Measurements from ENCODE around the gene SPAG17. TPM values are rescaled to one million over a fixed set of nuclear protein-coding genes. Genes with fewer than 3 reads are reported as not detected.

SPAG17 gene
- total RNA-seq, 2 donors from 2014 or later: 9.0 TPM; not detected in 1

GRCh38 chr1:118047650-118048224 is 137.3 kb downstream of the SPAG17 start:
- no peak overlapping the region for H3K4me3 ChIP-seq
- WGBS: 100% methylated on average over 3 of the region's 3 CpGs
- H3K4me1 ChIP-seq (replicated peaks): no peaks in the 10 kb centered on the region
- DNase-seq (ENCODE audit: low spot score): no peak
- no peaks in the 10 kb centered on the region for H3K36me3 ChIP-seq
- no peak overlapping the region for H3K27ac ChIP-seq
- intact Hi-C loops (cut with DNase I): no loop called here
- no peak for TF ChIP-seq POLR2A (IDR thresholded peaks at IDR 0.05)
- TF ChIP-seq CTCF (IDR thresholded peaks at IDR 0.05): no peak
- no peak for TF ChIP-seq POLR2AphosphoS5 (IDR thresholded peaks at IDR 0.05)
- H3K9me3 ChIP-seq: no peaks in the 10 kb centered on the region
- H3K27me3 ChIP-seq (replicated peaks; ENCODE audit: insufficient read depth): no peaks in the 10 kb centered on the region

GRCh38 chr1:118047006-118047649 is 137.9 kb downstream of the SPAG17 start:
- WGBS: 95% methylated on average over 3 of the region's 3 CpGs
- Histone ChIP-seq H3K27me3 (replicated peaks; ENCODE audit: insufficient read depth) (no peaks in the 10 kb centered on the region), H3K36me3 (no peaks in the 10 kb centered on the region), H3K9me3 (no peaks in the 10 kb centered on the region), H3K4me1 (replicated peaks) (no peaks in the 10 kb centered on the region), H3K4me3 (no peak overlapping the region), H3K27ac (no peak overlapping the region)
- TF ChIP-seq POLR2A (IDR thresholded peaks at IDR 0.05): no peak
- TF ChIP-seq POLR2AphosphoS5 (IDR thresholded peaks at IDR 0.05): no peak
- TF ChIP-seq CTCF (IDR thresholded peaks at IDR 0.05): no peak
- intact Hi-C loops (cut with DNase I): no loop called here
- no peak for DNase-seq (ENCODE audit: low spot score)

- 77% methylated on average over 1 of the region's 1 CpG for WGBS
- no peak for TF ChIP-seq POLR2A (IDR thresholded peaks at IDR 0.05)
- TF ChIP-seq CTCF (IDR thresholded peaks at IDR 0.05): no peak
- H3K4me3 ChIP-seq: no peak overlapping the region
Observed at GRCh38 chr1:118043624-118044023, 141.4 kb downstream of the SPAG17 start.

GRCh38 chr1:118042501-118042900 is 142.5 kb downstream of the SPAG17 start:
- Histone ChIP-seq H3K4me1 (replicated peaks) (no peaks in the 10 kb centered on the region), H3K4me3 (no peak overlapping the region), H3K27ac (no peak overlapping the region), H3K36me3 (no peaks in the 10 kb centered on the region), H3K9me3 (no peaks in the 10 kb centered on the region), H3K27me3 (replicated peaks; ENCODE audit: insufficient read depth) (no peaks in the 10 kb centered on the region)
- intact Hi-C loops (cut with DNase I): no loop called here
- no peak for DNase-seq (ENCODE audit: low spot score)
- 79% methylated on average over 2 of the region's 2 CpGs for WGBS
- no peak for TF ChIP-seq POLR2AphosphoS5 (IDR thresholded peaks at IDR 0.05)
- TF ChIP-seq POLR2A (IDR thresholded peaks at IDR 0.05): no peak
- no peak for TF ChIP-seq CTCF (IDR thresholded peaks at IDR 0.05)

More at GRCh38 chr1:118043624-118044023, 141.4 kb downstream of the SPAG17 start:
- H3K4me1 ChIP-seq (replicated peaks): no peaks in the 10 kb centered on the region
- H3K27me3 ChIP-seq (replicated peaks; ENCODE audit: insufficient read depth): no peaks in the 10 kb centered on the region
- no peak overlapping the region for H3K27ac ChIP-seq
- no peaks in the 10 kb centered on the region for H3K9me3 ChIP-seq
- no peaks in the 10 kb centered on the region for H3K36me3 ChIP-seq
- intact Hi-C loops (cut with DNase I): no loop called here
- no peak for DNase-seq (ENCODE audit: low spot score)

GRCh38 chr1:118039170-118039569 is 145.9 kb downstream of the SPAG17 start:
- Histone ChIP-seq H3K27ac (no peak overlapping the region), H3K4me3 (no peak overlapping the region), H3K4me1 (replicated peaks) (no peaks in the 10 kb centered on the region), H3K36me3 (no peaks in the 10 kb centered on the region), H3K27me3 (replicated peaks; ENCODE audit: insufficient read depth) (no peaks in the 10 kb centered on the region), H3K9me3 (no peaks in the 10 kb centered on the region)
- TF ChIP-seq POLR2AphosphoS5 (IDR thresholded peaks at IDR 0.05) (no peak), CTCF (IDR thresholded peaks at IDR 0.05) (no peak), POLR2A (IDR thresholded peaks at IDR 0.05) (no peak)
- 41% methylated on average over 3 of the region's 3 CpGs for WGBS
- DNase-seq (ENCODE audit: low spot score): no peak
- intact Hi-C loops (cut with DNase I): no loop called here
